Gastrocnemius medialis (tissue), 4 donors: ENCODE data around the gene COPS9. TPM values are rescaled to one million over a fixed set of nuclear protein-coding genes. Genes with fewer than 3 reads are reported as not detected.

ENCODE experiments used
- ATAC-seq, 2 donors: fragments of 150-250 bp; one replicate each; pipeline ENCODE4 v1.9.1; 2016
- DNase-seq, 2 donors: peaks; one replicate each; pipeline ENCODE4 v3.0.0-alpha.2; 2019
- H3K27ac ChIP-seq, 4 donors: fragments of 200-600 bp; sonication (generic); 1 replicate in 1 of 4; 2 replicates in 3 of 4; pipeline ENCODE4 v1.5.1; 2016 to 2018; ENCODE audit warnings: mild to moderate bottlenecking in 2 of 4, moderate library complexity in 1 of 4
- H3K27me3 ChIP-seq, 3 donors: fragments of 200-600 bp; sonication (generic) in 2 of 3; 1 replicate in 1 of 3; 2 replicates in 2 of 3; pipeline versions ENCODE4 v1.5.1 to v1.6.0; 2016 to 2019; ENCODE audit warnings: mild to moderate bottlenecking in 1 of 3, moderate library complexity in 1 of 3
- H3K36me3 ChIP-seq, 2 donors: fragments of 200-600 bp; sonication (generic) in 1 of 2; one replicate each; pipeline ENCODE4 v1.5.1; 2017 to 2018
- H3K4me1 ChIP-seq, 2 donors: fragments of 200-600 bp; sonication (generic) in 1 of 2; one replicate each; pipeline ENCODE4 v1.5.1; 2016 to 2017; ENCODE audit warnings: mild to moderate bottlenecking in 2 of 2
- H3K4me3 ChIP-seq, 4 donors: fragments of 200-600 bp; sonication (generic) in 3 of 4; 1 replicate in 1 of 4; 2 replicates in 3 of 4; pipeline ENCODE4 v1.5.1; 2016 to 2019; ENCODE audit warnings: mild to moderate bottlenecking in 2 of 4
- H3K9me3 ChIP-seq, 3 donors: fragments of 200-600 bp; sonication (generic) in 2 of 3; 1 replicate in 1 of 3; 2 replicates in 2 of 3; pipeline ENCODE4 v1.5.1; 2016 to 2019
- CTCF ChIP-seq, 5 experiments: fragments of 450-650 bp in 3 of 5; fragments of 200-600 bp in 2 of 5; sonication (generic) in 2 of 5; IDR thresholded peaks in 4 of 5; conservative IDR thresholded peaks in 1 of 5; 1 replicate in 4 of 5; 2 replicates in 1 of 5; pipeline ENCODE4 v1.5.1; 2016 to 2019; ENCODE audit warnings: antibody characterized with exemption in 5 of 5, mild to moderate bottlenecking in 3 of 5, moderate library complexity in 3 of 5
- POLR2A ChIP-seq, 2 donors: fragments of 450-650 bp; IDR thresholded peaks; one replicate each; pipeline ENCODE4 v1.6.1; 2017; ENCODE audit warnings: antibody characterized with exemption in 2 of 2, mild to moderate bottlenecking in 2 of 2, moderate library complexity in 2 of 2
- in situ Hi-C, 4 donors: fragments of 200-750 bp; cut with MboI; loops; one replicate each; pipeline versions ENCODE4 v1.15.0 to v1.8.0; 2017; ENCODE audit warnings: low sequenced_read_pairs in 4 of 4
- intact Hi-C: fragments of 100-400 bp; cut with DNase I; formaldehyde crosslinking; loops from one replicate; pipeline ENCODE4 v1.15.1; 2023; ENCODE audit warnings: low total_unique reads
- total RNA-seq, 4 donors: library from RNA; depleted of rRNA; stranded (reverse); fragments of >200 nt; gene quantifications; one replicate each; pipeline versions ENCODE4 v1.1.0 to v1.2.3, GENCODE V29; 2016

COPS9 gene
- total RNA-seq, 4 donors from 2014 or later, result 163 to 219 (median 193) TPM

DNA sequence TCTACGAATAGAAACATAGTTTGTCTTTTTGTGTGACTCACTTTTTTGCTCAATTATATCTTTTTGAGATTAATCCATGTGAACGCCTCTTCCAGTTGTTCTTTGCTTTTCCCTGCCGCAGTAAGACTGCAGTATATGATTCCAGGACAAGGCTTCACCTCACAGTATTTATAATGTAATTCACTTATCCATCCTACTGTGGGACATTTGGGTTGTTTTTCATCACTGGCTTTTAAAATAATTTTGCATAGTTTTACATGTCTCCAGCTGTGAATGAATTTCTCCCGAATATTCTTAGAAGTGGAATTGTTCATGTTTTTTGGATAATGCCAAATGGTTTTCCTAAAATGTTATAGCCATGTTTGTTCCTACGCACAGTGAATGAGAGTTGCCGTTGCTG is 21.9 kb downstream of the COPS9 start:
- DNase-seq (no peak), ATAC-seq (no peak)
- TF ChIP-seq POLR2A (IDR thresholded peaks at IDR 0.05) (no peak), CTCF (IDR thresholded peaks at IDR 0.05 in 4 of 5, conservative IDR thresholded peaks at IDR 0.05 in 1 of 5) (no peak)
- Histone ChIP-seq H3K27me3 (peaks cover 0 to 19% (median 4%) of the 10 kb centered on the region in 3 donors), H3K36me3 (no peaks in the 10 kb centered on the region), H3K9me3 (no peaks in the 10 kb centered on the region), H3K4me3 (no peak overlapping the region), H3K4me1 (no peaks in the 10 kb centered on the region), H3K27ac (no peak overlapping the region)
- in situ Hi-C loops (no loop called here), intact Hi-C loops (no loop called here)

- Histone ChIP-seq H3K27ac (no peak overlapping the region), H3K36me3 (no peaks in the 10 kb centered on the region), H3K4me1 (no peaks in the 10 kb centered on the region), H3K4me3 (no peak overlapping the region), H3K27me3 (peaks cover 0 to 19% (median 4%) of the 10 kb centered on the region in 3 donors), H3K9me3 (no peaks in the 10 kb centered on the region)
- ATAC-seq (no peak), DNase-seq (no peak)
- in situ Hi-C loops (no loop called here), intact Hi-C loops (no loop called here)
- TF ChIP-seq CTCF (IDR thresholded peaks at IDR 0.05 in 4 of 5, conservative IDR thresholded peaks at IDR 0.05 in 1 of 5) (no peak), POLR2A (IDR thresholded peaks at IDR 0.05) (no peak)
Observed at GRCh38 chr2:240112914-240113690, 23.0 kb downstream of the COPS9 start.

GRCh38 chr2:240111253-240111652 is 24.9 kb downstream of the COPS9 start:
- Histone ChIP-seq H3K4me3 (no peak overlapping the region), H3K36me3 (no peaks in the 10 kb centered on the region), H3K27me3 (peaks cover 0 to 19% (median 4%) of the 10 kb centered on the region in 3 donors), H3K27ac (no peak overlapping the region), H3K9me3 (no peaks in the 10 kb centered on the region), H3K4me1 (no peaks in the 10 kb centered on the region)
- ATAC-seq (no peak), DNase-seq (no peak)
- in situ Hi-C loops, result no loop called here
- TF ChIP-seq CTCF (IDR thresholded peaks at IDR 0.05 in 4 of 5, conservative IDR thresholded peaks at IDR 0.05 in 1 of 5) (no peak), POLR2A (IDR thresholded peaks at IDR 0.05) (no peak)
- intact Hi-C loops, result no loop called here

DNA sequence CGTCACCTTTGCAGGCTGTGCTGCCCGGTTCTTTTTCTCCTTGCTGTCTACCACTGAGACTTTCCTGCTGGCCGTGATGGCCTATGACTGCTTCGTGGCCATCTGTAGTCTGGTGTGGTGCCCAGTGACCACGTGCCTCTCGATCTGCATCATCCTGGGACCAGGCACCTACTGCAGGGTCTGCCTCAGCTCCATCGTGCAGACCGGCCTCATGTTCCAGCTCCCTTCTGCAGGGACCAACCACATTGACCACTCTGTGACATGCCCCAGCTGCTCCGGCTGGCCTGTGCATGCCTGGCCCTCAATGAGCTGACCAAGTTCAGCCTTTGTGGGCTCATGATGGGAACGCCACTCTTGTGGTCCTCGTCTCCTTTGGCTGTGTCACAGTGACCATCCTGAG is 26.7 kb downstream of the COPS9 start:
- no peak overlapping the region for H3K4me3 ChIP-seq
- TF ChIP-seq CTCF (IDR thresholded peaks at IDR 0.05 in 4 of 5, conservative IDR thresholded peaks at IDR 0.05 in 1 of 5) (no peak), POLR2A (IDR thresholded peaks at IDR 0.05) (no peak)
- no peak for DNase-seq
- no peaks in the 10 kb centered on the region for H3K36me3 ChIP-seq
- H3K9me3 ChIP-seq, result no peaks in the 10 kb centered on the region
- in situ Hi-C loops, result no loop called here
- no peak overlapping the region for H3K27ac ChIP-seq
- no peak for ATAC-seq
- peaks cover 0 to 13% (median 4%) of the 10 kb centered on the region in 3 donors for H3K27me3 ChIP-seq
- intact Hi-C loops, result no loop called here
- H3K4me1 ChIP-seq, result no peaks in the 10 kb centered on the region

DNA sequence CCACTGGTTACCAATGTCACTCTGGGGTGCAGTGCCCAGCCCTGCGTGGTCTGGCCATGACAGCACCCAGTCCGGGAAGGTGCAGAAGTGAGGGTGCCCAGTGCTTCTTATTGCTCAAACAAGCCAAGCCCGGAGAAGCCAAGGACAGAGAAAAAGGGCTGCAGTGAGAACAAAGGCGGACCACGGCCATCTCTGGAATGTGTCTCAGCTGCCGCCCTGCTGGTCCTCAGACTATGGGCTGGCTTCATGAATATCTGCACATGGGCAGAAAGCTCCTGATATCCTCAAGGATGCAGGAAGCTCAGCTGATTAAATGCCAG is 28.7 kb downstream of the COPS9 start:
- Histone ChIP-seq H3K27me3 (peaks cover 0 to 8% (median 4%) of the 10 kb centered on the region in 3 donors), H3K4me3 (no peak overlapping the region), H3K9me3 (no peaks in the 10 kb centered on the region), H3K27ac (no peak overlapping the region), H3K4me1 (no peaks in the 10 kb centered on the region), H3K36me3 (no peaks in the 10 kb centered on the region)
- no peak for ATAC-seq
- intact Hi-C loops, result no loop called here
- in situ Hi-C loops, result no loop called here
- DNase-seq, result no peak
- TF ChIP-seq POLR2A (IDR thresholded peaks at IDR 0.05) (no peak), CTCF (IDR thresholded peaks at IDR 0.05 in 4 of 5, conservative IDR thresholded peaks at IDR 0.05 in 1 of 5) (no peak)
